Measurements from ENCODE around the gene GCNT3.

GCNT3 gene

GRCh38 chr15:59611276-59612260, at the start of gene GCNT3:
Gene GCNT3, plus strand, starts transcription at chr15:59611783. Its CDS starts 6,456 bp downstream, at chr15:59618239.
- DNase-seq = no peak

GRCh38 chr15:59562448-59563186, 49.0 kb upstream of the GCNT3 start:
- no peak for DNase-seq

- no peak for DNase-seq
These were observed 46.3 kb upstream of the GCNT3 start for GRCh38 chr15:59565299-59565698.

GRCh38 chr15:59567324-59567723, 44.3 kb upstream of the GCNT3 start:
- no peak for DNase-seq

- no peak for DNase-seq
These were observed 42.1 kb upstream of the GCNT3 start for GRCh38 chr15:59569477-59569876.

- DNase-seq = no peak
These were observed 41.3 kb upstream of the GCNT3 start for GRCh38 chr15:59570315-59570714.

- no peak for DNase-seq
These were observed 40.0 kb upstream of the GCNT3 start for GRCh38 chr15:59571606-59572005.

- no peak for DNase-seq
These were observed 28.5 kb upstream of the GCNT3 start for GRCh38 chr15:59583088-59583487.

GRCh38 chr15:59587085-59587826, 24.3 kb upstream of the GCNT3 start:
- DNase-seq = no peak

- peak; percentile 23 for DNase-seq
These were observed 21.6 kb upstream of the GCNT3 start for GRCh38 chr15:59590027-59590426.

GRCh38 chr15:59591356-59591755, 20.2 kb upstream of the GCNT3 start:
- DNase-seq = no peak

- no peak for DNase-seq
These were observed 17.1 kb upstream of the GCNT3 start for GRCh38 chr15:59594493-59594942.

- DNase-seq = no peak
These were observed 16.6 kb upstream of the GCNT3 start for GRCh38 chr15:59594991-59595390.

GRCh38 chr15:59595434-59595915, 16.1 kb upstream of the GCNT3 start:
- no peak for DNase-seq

GRCh38 chr15:59596640-59597039, 14.9 kb upstream of the GCNT3 start:
- DNase-seq = no peak

- DNase-seq = no peak
These were observed 13.1 kb upstream of the GCNT3 start for GRCh38 chr15:59598461-59598860.

- no peak for DNase-seq
These were observed 5.6 kb upstream of the GCNT3 start for GRCh38 chr15:59605994-59606393.

GRCh38 chr15:59609730-59610712, 1.6 kb upstream of the GCNT3 start:
- DNase-seq = no peak

GRCh38 chr15:59614153-59614552, 2.6 kb downstream of the GCNT3 start:
- DNase-seq = no peak

GRCh38 chr15:59615661-59616060, 4.1 kb downstream of the GCNT3 start:
- DNase-seq = no peak

GRCh38 chr15:59616379-59616778, 4.8 kb downstream of the GCNT3 start:
- no peak for DNase-seq

GRCh38 chr15:59618406-59618805, 6.8 kb downstream of the GCNT3 start:
- no peak for DNase-seq

Data from stimulated activated CD8-positive, alpha-beta memory T cell treated with anti-CD3 and anti-CD28 coated beads, Interleukin-4, amount 100 ng/mL, for 48 hours (primary cell).